Activated naive CD8-positive, alpha-beta T cell (primary cell): ENCODE measurements around the gene KRT80.

Experiments used
- H3K27ac Mint-ChIP-seq: one replicate; pipeline ENCODE4 v1.8.0; 2021; ENCODE audit warnings: mixed read lengths
- H3K27me3 Mint-ChIP-seq: one replicate; pipeline ENCODE4 v1.8.0; 2021; ENCODE audit warnings: mixed read lengths
- H3K36me3 Mint-ChIP-seq: one replicate; pipeline ENCODE4 v1.8.0; 2021; ENCODE audit warnings: mixed read lengths
- H3K4me1 Mint-ChIP-seq: one replicate; pipeline ENCODE4 v1.8.0; 2021; ENCODE audit warnings: low read depth, mixed read lengths
- H3K4me3 Mint-ChIP-seq: one replicate; pipeline ENCODE4 v1.8.0; 2021; ENCODE audit warnings: mild to moderate bottlenecking, mixed read lengths
- H3K9me3 Mint-ChIP-seq: one replicate; pipeline ENCODE4 v1.8.0; 2021; ENCODE audit warnings: low read depth, mixed read lengths

KRT80 gene

DNA sequence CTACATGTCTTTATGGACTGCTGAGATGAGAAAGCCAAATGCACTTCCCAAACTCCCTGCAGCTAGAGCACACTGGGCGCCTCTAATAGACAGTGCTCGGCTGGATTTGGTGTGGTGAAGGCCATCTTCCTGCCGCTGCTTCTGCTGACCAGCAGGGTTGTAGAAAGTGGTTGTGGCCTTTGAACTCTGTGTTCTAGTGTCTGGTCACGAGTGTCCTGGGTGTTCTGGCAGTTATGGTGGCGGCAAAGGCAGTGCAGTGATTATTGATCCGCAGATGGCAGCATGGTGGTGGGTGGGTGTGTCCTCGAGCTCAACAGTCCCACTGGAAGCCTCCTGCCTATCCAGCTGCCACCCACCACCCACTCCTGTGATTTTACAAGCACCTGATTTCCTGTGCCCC lies 68.9 kb downstream of the KRT80 start:
- H3K4me3 Mint-ChIP-seq = no peak overlapping the region

DNA sequence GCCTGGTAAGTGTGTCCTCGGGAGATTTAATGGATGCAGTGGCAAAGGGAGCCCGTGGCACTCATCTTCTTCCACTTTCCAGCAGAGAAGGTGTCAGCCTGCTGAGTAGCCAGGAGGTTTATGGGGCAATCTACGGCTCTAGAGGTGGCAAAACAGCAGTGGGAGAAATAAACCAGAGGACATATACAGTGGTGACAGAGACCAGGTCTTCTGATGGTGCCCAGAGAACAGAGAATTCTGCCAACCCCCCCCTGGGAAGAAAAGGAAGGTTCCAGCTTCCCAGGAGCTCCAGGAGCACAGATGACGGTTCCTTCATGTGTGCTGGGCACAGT lies 69.3 kb downstream of the KRT80 start:
- H3K9me3 Mint-ChIP-seq = no peaks in the 10 kb centered on the region
- peaks cover 7% of the 10 kb centered on the region for H3K27me3 Mint-ChIP-seq
- H3K36me3 Mint-ChIP-seq = no peaks in the 10 kb centered on the region
- H3K4me1 Mint-ChIP-seq = peaks cover 11% of the 10 kb centered on the region
- no peak overlapping the region for H3K27ac Mint-ChIP-seq
- no peak overlapping the region for H3K4me3 Mint-ChIP-seq

More for the DNA sequence above, 68.9 kb downstream of the KRT80 start:
- Mint-ChIP-seq H3K27ac (no peak overlapping the region), H3K27me3 (peaks cover 7% of the 10 kb centered on the region), H3K9me3 (no peaks in the 10 kb centered on the region), H3K36me3 (no peaks in the 10 kb centered on the region), H3K4me1 (peaks cover 11% of the 10 kb centered on the region)

GRCh38 chr12:52121824-52122539 lies 69.8 kb downstream of the KRT80 start:
- Mint-ChIP-seq H3K4me1 (peaks cover 13% of the 10 kb centered on the region), H3K27me3 (peaks cover 7% of the 10 kb centered on the region), H3K9me3 (no peaks in the 10 kb centered on the region), H3K36me3 (no peaks in the 10 kb centered on the region), H3K27ac (no peak overlapping the region), H3K4me3 (no peak overlapping the region)

GRCh38 chr12:52120951-52121823 lies 70.6 kb downstream of the KRT80 start:
- no peak overlapping the region for H3K4me3 Mint-ChIP-seq
- H3K9me3 Mint-ChIP-seq = no peaks in the 10 kb centered on the region
- peaks cover 7% of the 10 kb centered on the region for H3K27me3 Mint-ChIP-seq
- no peak overlapping the region for H3K27ac Mint-ChIP-seq
- H3K36me3 Mint-ChIP-seq = no peaks in the 10 kb centered on the region
- peaks cover 21% of the 10 kb centered on the region for H3K4me1 Mint-ChIP-seq

DNA sequence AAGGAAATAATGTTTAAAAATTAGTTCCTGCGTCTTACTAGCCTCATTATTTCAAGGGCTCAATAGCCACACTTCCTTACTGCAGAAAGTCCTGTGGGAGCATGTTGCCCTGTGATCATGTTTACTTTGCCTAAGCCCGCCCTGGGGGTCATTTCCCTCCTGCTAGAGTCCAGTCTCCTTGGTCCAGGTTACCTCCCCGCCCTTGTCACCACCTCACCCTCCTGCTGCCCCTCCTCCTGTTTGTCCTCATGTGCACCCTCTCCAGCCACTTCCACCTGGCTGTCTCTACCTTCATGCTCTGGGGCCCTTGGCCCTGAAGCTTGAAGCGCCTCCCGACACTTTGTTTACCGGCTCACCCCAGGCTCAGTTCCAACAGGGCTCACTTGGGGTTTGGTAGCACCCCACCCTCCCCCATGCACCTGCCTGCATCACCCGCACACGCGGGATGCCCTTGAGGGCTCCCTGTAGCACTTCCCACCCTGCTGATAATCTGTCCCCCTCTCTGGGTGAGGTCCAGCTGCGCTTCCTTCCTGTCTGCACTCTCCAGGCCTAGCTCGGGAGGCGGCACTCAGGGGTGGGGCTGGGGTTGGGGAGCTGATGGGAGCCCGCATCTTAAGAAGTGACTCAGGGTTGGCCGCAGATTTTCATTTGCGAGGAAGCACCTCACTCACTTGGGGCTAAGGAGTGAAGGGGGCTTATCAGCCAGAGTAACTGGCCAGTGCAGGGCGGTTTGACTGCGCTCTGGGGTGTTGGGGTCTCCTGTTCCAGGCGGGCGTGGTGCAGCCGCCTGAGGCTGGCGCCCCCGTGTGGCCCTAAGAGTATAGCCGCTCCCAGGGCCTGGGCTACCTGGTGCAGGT lies 72.2 kb downstream of the KRT80 start:
- H3K36me3 Mint-ChIP-seq = no peaks in the 10 kb centered on the region
- H3K9me3 Mint-ChIP-seq = no peaks in the 10 kb centered on the region
- peaks cover 21% of the 10 kb centered on the region for H3K4me1 Mint-ChIP-seq
- H3K4me3 Mint-ChIP-seq = no peak overlapping the region
- no peak overlapping the region for H3K27ac Mint-ChIP-seq
- H3K27me3 Mint-ChIP-seq = peaks cover 7% of the 10 kb centered on the region
